ENCODE results near the gene CD47. TPM values are rescaled to one million over a fixed set of nuclear protein-coding genes. Genes with fewer than 3 reads are reported as not detected.
A peak's percentile ranks its signal among the peaks of the same experiment; 100 is the strongest.

The CD47 gene
- total and polyA plus RNA-seq, 2 of the 13 experiments (the other 11 are each of a cell fraction or from before 2014, with no cell fraction given), result 3.3 to 6.5 TPM

- TF ChIP-seq ZNF800 (CRISPR knock-in tag; IDR thresholded peaks at IDR 0.05), result peak; percentile 96
- TF ChIP-seq ZFX (CRISPR knock-in tag; IDR thresholded peaks at IDR 0.05; ENCODE audit: low read depth), result peak; percentile 6; the same call in 1 of the 2 replicates
- no peak for TF ChIP-seq RBFOX2 (IDR thresholded peaks at IDR 0.05; ENCODE audit: low read depth, low read length)
- no peak for TF ChIP-seq NR1H2 (CRISPR knock-in tag; IDR thresholded peaks at IDR 0.05; ENCODE audit: borderline replicate concordance, low read depth)
- no peak for TF ChIP-seq XBP1 (CRISPR knock-in tag; IDR thresholded peaks at IDR 0.05)
- no peak for TF ChIP-seq TEF (CRISPR knock-in tag; IDR thresholded peaks at IDR 0.05)
- peak; percentile 54 for TF ChIP-seq HNRNPLL (IDR thresholded peaks at IDR 0.05; ENCODE audit: low read depth, low read length, poor library complexity, severe bottlenecking)
These were observed 656 bp downstream of the CD47 start (continued) for GRCh38 chr3:108090049-108090700.

GRCh38 chr3:108089579-108089978, 1.3 kb downstream of the CD47 start:
- Histone ChIP-seq H3K36me3 (replicated peaks in 1 of 2; ENCODE audit: control insufficient read depth in 1 of 2, insufficient read depth in 2 of 2, low read length in 2 of 2) (no peaks in the 10 kb centered on the region), H3K79me2 (ENCODE audit: insufficient read depth, low read length) (no peaks in the 10 kb centered on the region), H2AFZ (ENCODE audit: low read length) (no peak overlapping the region), H3K27me3 (ENCODE audit: control insufficient read depth in 1 of 2, insufficient read depth in 2 of 2, low read length in 2 of 2) (peaks cover 0 to 11% of the 10 kb centered on the region in 2 experiments; a peak in 2 of 5 replicates), H3K4me1 (ENCODE audit: insufficient read depth, low read length) (peaks cover 9% of the 10 kb centered on the region), H3K27ac (ENCODE audit: extremely low read length, insufficient read depth, low read length) (no peak overlapping the region), H3K9me3 (ENCODE audit: low read length) (no peaks in the 10 kb centered on the region), H4K20me1 (ENCODE audit: insufficient read depth, low read length) (no peaks in the 10 kb centered on the region), H3K4me2 (ENCODE audit: low read depth, low read length) (peak overlapping the region; percentile 100), H3K9ac (ENCODE audit: insufficient read depth, low read depth, low read length) (no peak overlapping the region), H3K4me3 (replicated peaks in 1 of 3; ENCODE audit: insufficient read depth in 1 of 3, low read depth in 2 of 3, low read length in 3 of 3) (peak overlapping the region in 2 of 3 experiments; percentile 72 to 79; a peak in 4 of 6 replicates)
- DNase-seq (ENCODE audit: low spot score), result no peak
- ATAC-seq, result no peak
- 33% methylated on average over 10 of the region's 10 CpGs for WGBS (ENCODE audit: low lambda C conversion rate)
- in situ Hi-C loops (cut with HindIII; ENCODE audit: extremely low pct_ligation_motif_present, low pct_unique_long_range_greater_than_20kb) (no loop called here), intact Hi-C loops (cut with micrococcal nuclease; ENCODE audit: unreplicated experiment) (no loop called here)
- TF ChIP-seq TBX2 (CRISPR knock-in tag; IDR thresholded peaks at IDR 0.05; ENCODE audit: borderline replicate concordance) (no peak), CBX2 (IDR thresholded peaks at IDR 0.05; ENCODE audit: low read depth, low read length) (0 out of 2 replicates have a peak, but pooled peaks have one; percentile 19), CBX2 (CRISPR knock-in tag; IDR thresholded peaks at IDR 0.05; ENCODE audit: low read depth) (no peak)
- CTCF ChIA-PET (ENCODE audit: low intra/inter-chr PET ratio, low total read pairs), result no interaction called here
- FAIRE-seq, result no peak
- no TSS peak for BruUV-seq (replicated peaks)
- POLR2A ChIA-PET, result no interaction called here
